Mucosa of stomach (tissue), 1 donor: Measurements from ENCODE around the gene HTRA1.

Source experiments
- H3K27me3 ChIP-seq: one replicate; pipeline ENCODE4 v1.7.0; 2013; ENCODE audit warnings: mild to moderate bottlenecking, low read length; ENCODE audit not compliant: control insufficient read depth, insufficient read depth
- H3K36me3 ChIP-seq: one replicate; pipeline ENCODE4 v1.7.0; 2013; ENCODE audit warnings: low read length; ENCODE audit not compliant: control insufficient read depth, insufficient read depth
- H3K4me1 ChIP-seq: one replicate; pipeline ENCODE4 v1.7.0; 2013; ENCODE audit warnings: mild to moderate bottlenecking, low read length; ENCODE audit not compliant: control insufficient read depth, insufficient read depth
- H3K4me3 ChIP-seq: one replicate; pipeline ENCODE4 v1.7.0; 2013; ENCODE audit warnings: low read length
- H3K9ac ChIP-seq: one replicate; pipeline ENCODE4 v1.7.0; 2013; ENCODE audit warnings: mild to moderate bottlenecking, low read length, moderate library complexity
- H3K9me3 ChIP-seq: one replicate; pipeline ENCODE4 v1.7.0; 2013; ENCODE audit warnings: mild to moderate bottlenecking, low read length, moderate library complexity; ENCODE audit not compliant: control insufficient read depth
- donor health status: Pancreatic carcinoma.

Gene HTRA1

GRCh38 chr10:122493761-122494160 is 32.4 kb downstream of the HTRA1 start:
- Histone ChIP-seq H3K9ac (no peak overlapping the region), H3K4me1 (peaks cover 1% of the 10 kb centered on the region), H3K36me3 (no peaks in the 10 kb centered on the region), H3K4me3 (no peak overlapping the region), H3K27me3 (no peaks in the 10 kb centered on the region), H3K9me3 (no peaks in the 10 kb centered on the region)

GRCh38 chr10:122494173-122494820 is 32.9 kb downstream of the HTRA1 start:
- Histone ChIP-seq H3K4me3 (no peak overlapping the region), H3K27me3 (no peaks in the 10 kb centered on the region), H3K9ac (no peak overlapping the region), H3K4me1 (peaks cover 5% of the 10 kb centered on the region), H3K36me3 (no peaks in the 10 kb centered on the region), H3K9me3 (no peaks in the 10 kb centered on the region)

GRCh38 chr10:122494833-122495232 is 33.5 kb downstream of the HTRA1 start:
- no peak overlapping the region for H3K9ac ChIP-seq
- H3K9me3 ChIP-seq: no peaks in the 10 kb centered on the region
- H3K36me3 ChIP-seq: no peaks in the 10 kb centered on the region
- H3K4me3 ChIP-seq: no peak overlapping the region
- H3K4me1 ChIP-seq: peaks cover 5% of the 10 kb centered on the region
- no peaks in the 10 kb centered on the region for H3K27me3 ChIP-seq

- Histone ChIP-seq H3K4me3 (no peak overlapping the region), H3K4me1 (peaks cover 5% of the 10 kb centered on the region), H3K9ac (no peak overlapping the region), H3K27me3 (no peaks in the 10 kb centered on the region), H3K9me3 (no peaks in the 10 kb centered on the region), H3K36me3 (no peaks in the 10 kb centered on the region)
Measured at GRCh38 chr10:122495406-122496340, 34.3 kb downstream of the HTRA1 start.

- peaks cover 5% of the 10 kb centered on the region for H3K4me1 ChIP-seq
Measured at GRCh38 chr10:122497241-122497640, 35.9 kb downstream of the HTRA1 start.

GRCh38 chr10:122498521-122498920 is 37.2 kb downstream of the HTRA1 start:
- H3K36me3 ChIP-seq: no peaks in the 10 kb centered on the region
- no peak overlapping the region for H3K4me3 ChIP-seq
- no peaks in the 10 kb centered on the region for H3K9me3 ChIP-seq
- H3K4me1 ChIP-seq: peaks cover 5% of the 10 kb centered on the region
- H3K27me3 ChIP-seq: no peaks in the 10 kb centered on the region
- H3K9ac ChIP-seq: no peak overlapping the region

More at GRCh38 chr10:122497241-122497640, 35.9 kb downstream of the HTRA1 start:
- Histone ChIP-seq H3K9ac (no peak overlapping the region), H3K36me3 (no peaks in the 10 kb centered on the region), H3K9me3 (no peaks in the 10 kb centered on the region), H3K27me3 (no peaks in the 10 kb centered on the region), H3K4me3 (no peak overlapping the region)

- Histone ChIP-seq H3K4me3 (no peak overlapping the region), H3K27me3 (no peaks in the 10 kb centered on the region), H3K4me1 (peaks cover 5% of the 10 kb centered on the region), H3K9ac (no peak overlapping the region), H3K36me3 (no peaks in the 10 kb centered on the region), H3K9me3 (no peaks in the 10 kb centered on the region)
Measured at GRCh38 chr10:122499012-122499411, 37.7 kb downstream of the HTRA1 start.

GRCh38 chr10:122499491-122499941 is 38.2 kb downstream of the HTRA1 start:
- Histone ChIP-seq H3K4me1 (peaks cover 5% of the 10 kb centered on the region), H3K27me3 (no peaks in the 10 kb centered on the region), H3K9ac (no peak overlapping the region), H3K36me3 (no peaks in the 10 kb centered on the region), H3K9me3 (no peaks in the 10 kb centered on the region), H3K4me3 (no peak overlapping the region)

GRCh38 chr10:122500194-122500593 is 38.8 kb downstream of the HTRA1 start:
- H3K4me3 ChIP-seq: no peak overlapping the region
- peaks cover 5% of the 10 kb centered on the region for H3K4me1 ChIP-seq
- no peaks in the 10 kb centered on the region for H3K9me3 ChIP-seq
- no peak overlapping the region for H3K9ac ChIP-seq
- H3K27me3 ChIP-seq: no peaks in the 10 kb centered on the region
- no peaks in the 10 kb centered on the region for H3K36me3 ChIP-seq

- peaks cover 5% of the 10 kb centered on the region for H3K4me1 ChIP-seq
- H3K4me3 ChIP-seq: no peak overlapping the region
- no peaks in the 10 kb centered on the region for H3K36me3 ChIP-seq
- H3K9ac ChIP-seq: no peak overlapping the region
- no peaks in the 10 kb centered on the region for H3K27me3 ChIP-seq
- no peaks in the 10 kb centered on the region for H3K9me3 ChIP-seq
Measured at GRCh38 chr10:122500726-122501125, 39.4 kb downstream of the HTRA1 start.

- Histone ChIP-seq H3K36me3 (no peaks in the 10 kb centered on the region), H3K9ac (no peak overlapping the region), H3K27me3 (no peaks in the 10 kb centered on the region), H3K4me3 (no peak overlapping the region), H3K4me1 (peaks cover 5% of the 10 kb centered on the region), H3K9me3 (no peaks in the 10 kb centered on the region)
Measured at GRCh38 chr10:122503012-122503411, 41.7 kb downstream of the HTRA1 start.

- no peaks in the 10 kb centered on the region for H3K9me3 ChIP-seq
- H3K36me3 ChIP-seq: no peaks in the 10 kb centered on the region
- H3K27me3 ChIP-seq: no peaks in the 10 kb centered on the region
- H3K4me1 ChIP-seq: peaks cover 1% of the 10 kb centered on the region
- H3K4me3 ChIP-seq: no peak overlapping the region
- no peak overlapping the region for H3K9ac ChIP-seq
Measured at GRCh38 chr10:122503886-122504609, 42.7 kb downstream of the HTRA1 start.
